ENCODE results near the gene SNX27.

The SNX27 gene

DNA sequence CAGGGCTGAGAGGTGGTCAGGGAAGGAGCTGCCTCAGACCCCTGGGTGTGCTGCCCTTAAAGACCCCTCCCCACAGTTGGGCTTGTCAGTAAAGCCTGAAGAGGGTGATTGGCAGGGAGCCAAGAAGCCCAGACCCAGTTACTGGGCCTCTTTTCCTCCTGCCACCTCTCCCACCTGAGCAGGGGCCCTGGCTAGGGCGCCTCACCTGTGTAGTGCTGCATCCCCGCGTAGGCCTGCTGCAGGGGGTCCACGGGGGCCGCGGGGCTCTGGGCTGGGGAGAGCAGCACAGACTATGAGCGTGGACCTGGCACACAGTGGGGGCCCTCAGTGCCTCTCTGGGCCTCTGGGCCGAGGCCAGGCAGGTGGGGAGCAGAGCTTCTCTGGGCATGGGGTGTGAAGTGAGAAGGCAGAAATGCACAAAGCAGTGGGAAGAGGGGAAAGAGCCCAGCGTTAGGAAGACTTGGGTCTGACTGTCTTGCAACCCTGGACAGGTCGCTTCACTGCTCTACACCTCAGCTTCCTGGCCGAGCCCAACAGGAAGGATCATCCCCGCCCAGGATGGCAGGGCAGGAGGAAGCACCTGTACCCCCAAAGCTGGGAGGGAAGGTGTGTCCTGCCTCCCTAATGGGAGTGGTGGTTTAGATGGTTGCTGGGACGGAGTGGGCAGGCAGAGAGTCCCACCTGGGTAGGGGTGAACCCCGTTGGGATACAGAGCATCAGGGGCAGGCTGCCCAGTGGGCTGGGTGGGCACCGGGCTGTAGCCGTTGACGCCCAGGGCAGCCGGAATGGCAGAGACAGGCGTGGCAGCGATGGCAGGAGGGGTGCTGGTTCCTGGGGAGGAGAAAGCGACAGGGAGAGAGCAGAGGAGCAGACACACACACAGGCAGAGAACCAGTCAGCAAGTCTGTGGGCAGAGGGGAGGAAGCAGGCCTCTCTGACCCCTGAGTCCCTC, 94.9 kb downstream of the SNX27 start:
- DNase-seq: peak in 1 of 14 donors; percentile 16

DNA sequence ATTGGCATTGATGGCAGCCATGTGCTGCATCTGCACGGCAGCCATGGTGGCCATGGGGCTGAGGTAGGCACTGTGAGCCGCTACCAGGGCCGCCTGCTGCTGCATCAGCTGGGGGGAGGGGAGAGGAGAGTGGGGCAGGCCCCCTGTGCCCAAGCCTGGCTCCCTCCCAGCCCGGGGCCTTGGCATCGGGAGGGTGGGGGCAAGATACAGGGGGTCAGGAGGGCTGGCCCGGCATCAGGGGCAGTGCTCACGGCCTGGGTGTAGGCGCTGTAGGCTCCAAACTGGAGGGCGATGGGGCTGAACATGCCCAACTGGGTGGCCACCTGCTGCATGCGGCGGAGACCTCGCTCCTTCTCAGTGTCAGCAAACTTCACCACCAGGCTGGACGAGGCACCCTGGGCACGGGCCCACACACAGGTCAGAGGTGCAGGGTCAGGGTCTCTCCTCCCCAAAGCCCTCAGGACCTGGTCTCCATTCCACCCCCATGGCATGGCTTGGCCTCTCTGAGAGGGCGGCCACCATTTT, 95.8 kb downstream of the SNX27 start:
- DNase-seq: no peak

- DNase-seq: no peak
These were observed 97.0 kb downstream of the SNX27 start for GRCh38 chr1:151708891-151709290.

GRCh38 chr1:151710187-151710840, 98.5 kb downstream of the SNX27 start:
- DNase-seq: peak in 7 of 14 donors; percentile 3 to 80 (median 24)

GRCh38 chr1:151711044-151711800, 99.4 kb downstream of the SNX27 start:
- peak in 1 of 14 donors; percentile 74 for DNase-seq

DNA sequence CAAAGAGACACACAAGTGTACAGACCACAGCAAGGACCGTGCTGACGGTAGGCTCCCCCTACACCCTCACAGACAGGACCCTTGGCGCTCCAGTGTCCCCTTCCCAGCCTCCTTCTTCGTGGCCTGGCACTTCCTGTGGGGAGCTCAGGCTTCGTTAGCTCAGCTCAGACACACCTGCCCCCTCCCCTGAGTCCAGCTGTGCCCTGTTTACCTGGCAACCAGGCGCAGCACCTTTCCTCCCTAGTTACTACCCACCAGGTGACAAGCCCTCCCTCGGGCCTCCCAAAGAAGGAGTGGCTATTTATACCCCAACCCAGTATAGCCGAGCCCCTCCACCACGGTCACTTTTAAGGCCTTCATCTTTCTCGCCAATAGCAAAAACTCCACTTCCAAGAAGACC, 100.1 kb downstream of the SNX27 start:
- no peak for DNase-seq

DNA sequence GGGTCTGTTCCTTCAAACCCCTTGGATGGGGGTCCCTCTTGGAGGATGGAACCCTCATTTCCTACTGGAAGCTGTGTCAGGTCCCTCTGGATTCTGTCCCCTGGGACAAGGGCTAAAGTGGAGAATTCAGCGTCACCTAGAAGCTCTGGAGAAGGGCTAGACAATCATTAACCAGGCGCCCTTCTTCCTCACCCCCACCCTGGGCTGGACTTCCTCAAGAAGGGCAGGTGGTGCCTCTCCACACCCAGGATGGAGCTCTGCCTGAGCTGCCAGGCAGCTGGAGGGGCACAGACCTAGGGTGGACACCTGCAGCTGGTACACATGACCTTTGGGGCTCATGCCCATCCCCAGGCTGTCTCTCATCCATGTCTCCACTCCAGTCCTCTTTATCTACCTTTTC, 101.2 kb downstream of the SNX27 start:
- no peak for DNase-seq

DNA sequence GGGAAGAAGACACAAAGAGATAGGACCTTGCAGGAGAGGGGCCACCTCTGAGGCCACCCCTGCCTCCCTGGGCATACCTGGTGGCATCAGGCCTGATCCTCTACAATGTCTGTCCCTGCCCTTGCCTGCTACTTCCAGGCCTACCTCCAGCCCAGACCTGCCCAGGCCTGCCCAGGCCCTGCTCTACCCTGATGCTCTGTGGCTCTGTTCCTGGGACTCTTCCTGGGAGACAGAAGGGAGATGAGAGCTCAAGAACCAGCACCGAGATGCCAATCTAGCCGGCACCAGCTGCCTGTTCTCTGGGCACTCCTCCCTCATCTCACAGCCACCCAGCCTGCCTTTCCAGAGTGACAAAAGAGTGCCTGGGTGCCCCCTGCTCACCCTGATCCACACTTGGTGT, 102.0 kb downstream of the SNX27 start:
- DNase-seq: peak in 1 of 14 donors; percentile 19

GRCh38 chr1:151714820-151715725, 103.2 kb downstream of the SNX27 start:
- DNase-seq: no peak

DNA sequence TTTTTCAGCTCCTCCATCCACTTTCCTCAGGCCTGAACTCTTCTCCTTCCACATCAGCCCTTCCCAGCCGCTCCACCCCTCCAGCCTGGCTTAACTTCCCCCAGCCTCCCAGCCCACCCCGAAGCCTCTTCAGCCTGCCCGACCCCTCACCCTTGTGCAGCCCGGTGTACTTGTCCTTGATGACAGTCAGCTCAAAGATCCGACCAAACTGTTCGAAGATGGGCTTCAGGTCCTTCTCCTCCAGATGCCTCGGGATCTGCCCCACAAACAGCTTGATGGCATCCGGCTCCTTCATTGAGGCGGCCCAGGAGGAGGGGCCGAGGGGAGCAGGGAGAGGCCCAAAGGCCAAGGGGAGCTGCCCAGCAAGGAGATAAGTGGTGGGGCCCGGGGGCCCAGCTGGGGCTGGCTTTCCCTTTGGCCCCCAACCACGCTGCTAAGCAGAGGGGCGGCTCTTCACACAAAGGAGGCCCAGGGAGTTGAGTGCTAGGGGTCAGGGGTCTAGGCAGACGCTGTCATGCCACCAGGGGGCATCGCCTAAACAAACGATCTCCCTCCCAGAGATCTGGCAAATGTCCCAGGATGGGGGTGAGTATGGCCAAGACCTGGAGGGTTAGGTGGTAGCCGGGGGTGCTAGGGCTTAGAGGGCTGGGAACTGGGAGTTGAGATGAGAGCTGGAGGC, 104.0 kb downstream of the SNX27 start:
- peak in 1 of 14 donors; percentile 55 for DNase-seq

DNA sequence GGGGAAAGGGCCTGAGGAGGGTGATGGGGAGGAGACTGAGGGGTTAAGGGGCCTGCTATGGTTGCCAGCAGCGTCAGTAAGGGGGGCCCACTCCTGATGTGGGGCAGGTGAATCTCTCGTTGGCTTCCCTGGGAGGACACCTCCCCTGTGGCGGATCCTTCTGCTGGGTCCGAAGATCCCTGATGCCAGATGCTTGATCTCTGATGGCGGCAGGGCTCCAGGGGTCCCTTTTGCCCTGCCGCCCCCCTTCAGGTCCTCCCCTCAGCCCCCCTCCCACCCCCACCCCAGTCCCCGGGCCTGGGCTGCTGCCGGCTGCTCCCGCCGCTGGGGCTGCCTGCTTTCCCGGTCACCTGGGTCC, 104.5 kb downstream of the SNX27 start:
- no peak for DNase-seq

- peak in 12 of 14 donors; percentile 13 to 98 (median 36) for DNase-seq
These were observed 105.2 kb downstream of the SNX27 start, which contains the start of gene CELF3 for GRCh38 chr1:151716771-151717631. TSS of gene CELF3 (minus strand) at chr1:151716803. CDS start at chr1:151716020, 783 bp downstream.

DNA sequence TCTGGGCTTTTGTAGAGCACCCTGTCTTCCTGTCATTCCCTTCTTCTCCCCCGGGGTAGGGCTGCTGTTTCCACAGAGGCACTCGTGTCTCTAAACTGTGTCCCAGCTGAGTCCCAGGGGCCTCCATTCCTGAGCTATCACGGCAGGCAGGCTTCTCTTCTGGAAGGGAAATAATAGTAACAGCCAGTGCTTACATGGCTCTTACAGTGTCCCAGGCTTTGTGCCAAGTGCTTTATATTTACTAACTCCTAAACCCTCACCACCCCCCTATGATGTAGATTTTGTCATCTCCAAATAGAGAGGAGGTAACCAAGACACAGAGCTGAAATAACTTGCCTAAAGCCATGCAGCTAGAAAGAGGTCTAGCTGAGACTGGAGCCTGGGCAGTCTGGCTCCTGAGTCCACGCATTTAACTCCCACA, 106.2 kb downstream of the SNX27 start:
- DNase-seq: peak in 1 of 14 donors; percentile 46

- DNase-seq: no peak
These were observed 106.8 kb downstream of the SNX27 start for GRCh38 chr1:151718666-151719065.

DNA sequence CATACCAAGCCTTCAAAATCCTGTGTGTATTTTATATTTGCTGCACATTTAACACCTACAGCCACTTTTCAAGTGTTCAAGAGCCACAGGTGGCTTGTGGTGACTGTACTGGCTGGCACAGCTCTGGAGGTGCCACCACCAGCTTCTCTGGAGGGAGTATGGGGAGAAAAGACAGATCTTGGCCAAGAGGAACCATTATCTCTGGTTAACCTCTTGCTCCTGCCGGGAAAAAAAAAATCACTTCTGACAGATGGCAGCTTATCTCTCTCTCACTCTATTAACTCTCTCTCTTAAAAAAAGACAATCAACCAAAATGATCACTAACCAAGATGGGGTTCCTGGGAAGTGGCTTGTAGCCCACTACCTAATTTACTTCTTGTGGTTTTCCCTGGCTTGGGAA, 108.3 kb downstream of the SNX27 start:
- DNase-seq: no peak

- DNase-seq: peak in 1 of 14 donors; percentile 35
These were observed 108.7 kb downstream of the SNX27 start for GRCh38 chr1:151720554-151720953.

- DNase-seq: peak in 4 of 14 donors; percentile 7 to 48 (median 12)
These were observed 109.3 kb downstream of the SNX27 start, which contains the start of gene RIIAD1 for GRCh38 chr1:151720974-151721787. TSS of gene RIIAD1 (plus strand) at chr1:151721522. CDS start at chr1:151721537, 15 bp downstream.

DNA sequence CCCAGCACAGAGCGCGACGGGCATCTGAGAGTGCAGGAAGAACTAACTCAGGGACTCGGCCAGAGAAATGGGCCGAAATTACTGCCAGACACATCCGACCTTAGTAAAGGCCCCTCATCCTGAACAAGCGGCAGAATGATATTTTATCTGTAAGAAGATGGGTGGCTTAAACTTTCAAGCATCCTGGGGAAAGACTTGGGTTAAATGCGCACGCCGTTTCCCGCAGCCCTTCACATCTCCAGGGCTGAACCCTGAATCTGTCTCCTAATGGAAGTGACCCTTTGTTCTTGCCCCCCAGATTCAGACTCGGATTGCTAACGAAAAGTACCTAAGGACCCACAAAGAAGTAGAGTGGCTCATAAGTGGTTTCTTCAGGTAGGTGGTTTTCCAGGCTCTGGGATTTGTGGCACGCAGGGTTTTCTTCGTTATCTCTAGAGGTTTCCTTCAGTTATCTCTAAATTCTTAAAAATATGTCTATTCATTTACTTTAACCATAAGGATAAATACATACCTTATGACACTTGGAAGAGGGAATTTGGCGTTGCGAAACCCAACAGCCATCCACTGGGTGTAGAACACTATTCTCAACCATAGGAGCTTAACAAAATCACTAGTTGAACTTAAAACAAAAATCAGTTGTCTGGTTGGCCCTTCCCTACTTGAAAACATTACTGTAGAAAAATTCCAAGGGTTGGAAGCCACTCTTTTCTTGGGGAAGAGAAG, 110.1 kb downstream of the SNX27 start:
- DNase-seq: no peak
